NT2/D1 (cell line): ENCODE measurements around the gene GMPR2.

Source experiments
- YY1 ChIP-seq: IDR thresholded peaks from 2 replicates; pipeline ENCODE4 v1.6.1; 2011; ENCODE audit not compliant: insufficient read length, insufficient read depth
- ZNF274 ChIP-seq: IDR thresholded peaks from 2 replicates; pipeline ENCODE4 v1.6.1; 2011; ENCODE audit warnings: mild to moderate bottlenecking, low read depth, low read length

DNA sequence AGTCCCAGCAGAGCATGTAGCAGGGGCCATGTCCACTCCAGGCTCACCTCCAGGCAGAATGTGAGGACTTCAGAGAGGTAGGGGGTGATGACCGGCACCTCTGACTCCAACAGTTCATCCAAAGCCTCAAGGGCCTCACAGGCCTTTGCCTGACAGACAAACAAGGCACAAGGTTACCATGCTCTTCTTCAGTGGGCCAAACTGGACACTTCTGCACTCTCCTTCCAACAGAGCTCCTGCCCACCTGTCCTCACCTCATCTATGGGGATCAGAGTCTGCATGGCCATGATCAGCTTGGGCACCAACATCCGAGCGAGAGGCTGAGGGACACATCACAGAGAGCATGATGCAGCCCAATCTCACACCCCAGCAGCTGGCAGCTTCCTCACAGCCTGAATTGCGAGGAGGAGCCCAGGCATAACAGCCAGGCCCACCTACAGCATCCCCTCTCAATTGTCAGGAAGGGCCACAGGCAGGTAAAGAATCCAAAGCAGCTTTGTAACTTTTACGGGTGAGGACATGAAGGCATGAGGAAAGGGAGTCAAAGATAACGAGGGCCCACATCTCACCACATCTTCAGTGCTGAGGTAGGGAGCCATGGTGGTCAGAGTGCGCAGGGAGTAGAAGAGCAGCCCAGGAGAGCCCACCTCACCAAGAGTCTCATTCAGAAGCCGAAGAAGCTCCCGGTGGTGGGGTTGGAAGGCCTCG lies 45.7 kb upstream of the GMPR2 start:
- TF ChIP-seq ZNF274 (no peak), YY1 (no peak)
